ENCODE results near the gene STX17.

STX17 gene

DNA sequence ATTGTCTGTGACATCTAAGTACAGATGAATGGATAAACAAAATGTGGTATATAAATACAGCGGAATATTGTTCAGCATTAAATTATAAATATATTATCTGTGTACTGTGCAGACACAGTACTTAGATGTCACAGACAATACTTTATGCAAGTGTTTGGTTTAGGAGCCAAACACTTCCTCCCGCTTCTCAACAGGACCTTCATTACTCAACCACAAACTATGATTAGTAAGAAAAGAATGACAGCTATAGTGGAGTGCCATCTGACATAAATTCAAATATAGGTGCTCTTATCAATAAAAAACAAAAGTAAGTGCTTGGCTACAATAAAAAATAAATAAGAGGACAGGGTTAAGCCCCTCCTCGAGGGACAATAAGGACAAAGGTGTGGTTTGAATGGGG lies 38.9 kb upstream of the STX17 start:
- no peak overlapping the region for H3K4me3 ChIP-seq (replicated peaks; ENCODE audit: low read depth, low read length)
- no peak for DNase-seq (ENCODE audit: extremely low read depth, low read depth)
- TF ChIP-seq, protein P1, sequence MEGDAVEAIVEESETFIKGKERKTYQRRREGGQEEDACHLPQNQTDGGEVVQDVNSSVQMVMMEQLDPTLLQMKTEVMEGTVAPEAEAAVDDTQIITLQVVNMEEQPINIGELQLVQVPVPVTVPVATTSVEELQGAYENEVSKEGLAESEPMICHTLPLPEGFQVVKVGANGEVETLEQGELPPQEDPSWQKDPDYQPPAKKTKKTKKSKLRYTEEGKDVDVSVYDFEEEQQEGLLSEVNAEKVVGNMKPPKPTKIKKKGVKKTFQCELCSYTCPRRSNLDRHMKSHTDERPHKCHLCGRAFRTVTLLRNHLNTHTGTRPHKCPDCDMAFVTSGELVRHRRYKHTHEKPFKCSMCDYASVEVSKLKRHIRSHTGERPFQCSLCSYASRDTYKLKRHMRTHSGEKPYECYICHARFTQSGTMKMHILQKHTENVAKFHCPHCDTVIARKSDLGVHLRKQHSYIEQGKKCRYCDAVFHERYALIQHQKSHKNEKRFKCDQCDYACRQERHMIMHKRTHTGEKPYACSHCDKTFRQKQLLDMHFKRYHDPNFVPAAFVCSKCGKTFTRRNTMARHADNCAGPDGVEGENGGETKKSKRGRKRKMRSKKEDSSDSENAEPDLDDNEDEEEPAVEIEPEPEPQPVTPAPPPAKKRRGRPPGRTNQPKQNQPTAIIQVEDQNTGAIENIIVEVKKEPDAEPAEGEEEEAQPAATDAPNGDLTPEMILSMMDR (IDR thresholded peaks at IDR 0.05; ENCODE audit: low read depth, low read length, missing control alignments), result no peak

DNA sequence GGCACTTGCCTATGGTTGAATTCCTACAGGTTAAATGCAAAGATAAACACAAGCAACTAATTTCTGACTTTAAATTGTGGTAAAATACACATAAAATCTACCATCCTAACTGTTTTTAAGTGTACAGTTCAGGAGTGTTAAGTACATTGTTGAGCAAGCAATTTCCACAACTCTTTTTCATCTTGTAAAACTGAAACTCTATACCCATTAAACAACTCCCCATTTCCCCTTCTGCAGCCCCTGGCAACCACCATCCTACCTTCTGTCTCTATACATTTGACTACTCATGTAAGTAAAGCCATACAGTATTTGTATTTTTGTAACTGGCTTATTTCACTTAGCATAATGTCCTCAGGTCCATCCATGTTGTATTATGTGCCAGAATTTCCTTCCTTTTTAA lies 38.5 kb upstream of the STX17 start:
- H3K4me3 ChIP-seq (replicated peaks; ENCODE audit: low read depth, low read length), result no peak overlapping the region
- TF ChIP-seq, protein P1 (IDR thresholded peaks at IDR 0.05; ENCODE audit: low read depth, low read length, missing control alignments), result no peak
- no peak for DNase-seq (ENCODE audit: extremely low read depth, low read depth)

DNA sequence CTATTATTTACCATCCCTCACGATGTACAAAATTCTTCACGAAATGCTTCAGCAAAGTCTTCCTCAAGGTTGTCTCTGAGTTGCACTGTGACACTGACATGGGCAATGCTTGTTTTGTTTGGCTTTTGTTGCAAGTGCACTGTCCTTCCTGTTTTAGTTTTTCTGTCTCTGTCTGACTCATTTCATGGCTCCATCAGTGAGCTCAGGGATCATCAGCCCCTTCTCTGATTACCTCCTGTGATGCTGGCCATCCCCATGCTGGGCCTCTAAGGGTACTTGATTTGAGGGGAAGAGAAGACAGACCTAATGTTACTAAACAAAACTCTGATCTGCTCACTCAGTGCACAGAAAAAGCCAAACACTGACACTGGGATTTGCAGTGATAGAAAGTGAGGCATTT lies 37.6 kb upstream of the STX17 start:
- H3K4me3 ChIP-seq (replicated peaks; ENCODE audit: low read depth, low read length), result no peak overlapping the region
- no peak for DNase-seq (ENCODE audit: extremely low read depth, low read depth)
- TF ChIP-seq, protein P1 (IDR thresholded peaks at IDR 0.05; ENCODE audit: low read depth, low read length, missing control alignments), result no peak

DNA sequence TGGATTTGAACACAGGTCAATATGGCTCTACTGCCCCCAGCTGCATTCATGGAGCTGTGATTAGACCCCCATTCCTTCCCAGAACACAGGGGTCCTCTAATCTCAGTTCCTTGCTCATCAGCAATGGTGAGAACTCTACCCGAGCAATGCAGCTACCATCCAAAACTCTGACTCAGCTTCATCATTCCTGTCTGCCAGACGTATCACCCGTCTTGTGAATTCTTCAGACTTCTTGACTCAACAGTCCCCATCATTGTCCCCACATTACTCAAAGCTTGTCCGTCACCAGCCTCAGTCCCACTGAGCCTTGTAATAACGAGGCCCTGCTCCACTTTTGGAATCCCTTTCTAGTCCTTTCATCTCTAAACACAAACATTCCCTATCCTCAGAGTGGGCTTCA lies 36.3 kb upstream of the STX17 start:
- H3K4me3 ChIP-seq (replicated peaks; ENCODE audit: low read depth, low read length), result no peak overlapping the region
- TF ChIP-seq, protein P1 (IDR thresholded peaks at IDR 0.05; ENCODE audit: low read depth, low read length, missing control alignments), result no peak
- DNase-seq (ENCODE audit: extremely low read depth, low read depth), result no peak

DNA sequence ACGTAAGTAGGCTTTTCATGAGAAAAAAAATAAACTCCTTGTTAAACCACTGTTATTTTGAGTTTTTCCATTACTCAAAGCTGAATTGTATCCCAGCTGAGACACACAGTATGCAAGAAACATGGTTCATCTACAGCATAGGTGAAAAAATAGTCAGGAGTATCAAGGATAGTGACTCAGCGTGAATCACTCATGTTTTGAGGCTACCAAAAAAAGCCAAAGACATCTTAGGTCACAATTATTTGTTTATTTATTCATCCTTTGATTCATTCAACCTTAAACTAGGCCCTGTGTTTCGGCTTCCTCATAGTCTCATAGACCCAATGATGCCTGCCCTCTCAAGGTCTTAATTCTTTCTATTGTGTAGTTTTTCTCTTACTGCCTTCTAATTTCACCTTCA lies 32.9 kb upstream of the STX17 start:
- no peak overlapping the region for H3K4me3 ChIP-seq (replicated peaks; ENCODE audit: low read depth, low read length)
- TF ChIP-seq, protein P1 (IDR thresholded peaks at IDR 0.05; ENCODE audit: low read depth, low read length, missing control alignments), result no peak
- DNase-seq (ENCODE audit: extremely low read depth, low read depth), result peak; percentile 14

DNA sequence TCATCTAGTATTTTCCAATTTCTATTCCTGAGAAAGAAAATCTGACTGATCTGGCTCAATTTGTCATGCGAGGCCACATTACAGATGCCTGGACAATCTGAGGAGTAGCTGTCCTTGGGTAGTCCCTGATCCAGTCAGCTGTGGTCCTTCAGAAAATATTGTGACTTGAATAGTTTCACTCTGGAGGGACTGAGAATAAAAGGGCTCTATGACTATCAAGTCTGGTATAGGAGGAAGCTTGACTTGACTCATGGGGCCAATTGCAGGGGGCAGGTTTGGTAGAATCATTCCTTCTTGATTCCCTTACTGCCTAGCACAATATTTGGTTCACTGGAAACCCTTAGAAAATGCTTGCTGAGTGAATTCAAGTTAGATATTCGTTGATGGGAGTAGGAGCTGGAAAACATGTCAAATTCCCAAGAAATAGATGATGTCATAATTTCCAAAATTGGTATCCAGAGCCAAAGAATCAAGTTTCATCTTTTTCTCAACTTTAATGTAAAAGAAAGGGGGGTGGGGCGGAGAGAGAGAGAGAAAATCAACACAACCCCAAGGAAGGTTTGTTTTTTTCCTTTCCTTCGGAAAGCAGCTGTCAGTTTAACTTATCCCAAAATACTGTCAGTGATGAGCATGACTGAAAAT lies 32.4 kb upstream of the STX17 start:
- no peak for DNase-seq (ENCODE audit: extremely low read depth, low read depth)
- TF ChIP-seq, protein P1 (IDR thresholded peaks at IDR 0.05; ENCODE audit: low read depth, low read length, missing control alignments), result no peak

DNA sequence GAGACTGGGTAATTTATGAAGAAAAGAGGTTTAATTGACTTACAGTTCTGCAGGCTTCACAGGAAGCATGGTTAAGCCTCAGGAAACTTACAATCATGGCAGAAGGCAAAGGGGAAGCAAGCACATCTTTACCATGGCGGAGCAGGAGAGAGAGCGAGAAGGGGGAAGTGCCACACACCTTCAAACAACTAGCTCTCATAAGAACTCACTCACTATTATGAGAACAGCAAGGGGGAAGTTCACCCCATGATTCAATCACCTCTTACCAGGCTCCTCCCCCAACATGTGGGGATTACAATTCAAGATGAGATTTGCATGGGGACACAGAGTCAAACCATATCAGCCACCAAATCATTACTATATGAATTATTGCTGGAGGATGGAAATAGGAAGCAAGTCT lies 30.3 kb upstream of the STX17 start:
- no peak overlapping the region for H3K4me3 ChIP-seq (replicated peaks; ENCODE audit: low read depth, low read length)
- DNase-seq (ENCODE audit: extremely low read depth, low read depth), result no peak
- TF ChIP-seq, protein P1 (IDR thresholded peaks at IDR 0.05; ENCODE audit: low read depth, low read length, missing control alignments), result no peak

More for the DNA sequence above, 32.4 kb upstream of the STX17 start:
- H3K4me3 ChIP-seq (replicated peaks; ENCODE audit: low read depth, low read length), result no peak overlapping the region

All from HFF-Myc (cell line).